ENCODE results near the gene IL16.

DNA sequence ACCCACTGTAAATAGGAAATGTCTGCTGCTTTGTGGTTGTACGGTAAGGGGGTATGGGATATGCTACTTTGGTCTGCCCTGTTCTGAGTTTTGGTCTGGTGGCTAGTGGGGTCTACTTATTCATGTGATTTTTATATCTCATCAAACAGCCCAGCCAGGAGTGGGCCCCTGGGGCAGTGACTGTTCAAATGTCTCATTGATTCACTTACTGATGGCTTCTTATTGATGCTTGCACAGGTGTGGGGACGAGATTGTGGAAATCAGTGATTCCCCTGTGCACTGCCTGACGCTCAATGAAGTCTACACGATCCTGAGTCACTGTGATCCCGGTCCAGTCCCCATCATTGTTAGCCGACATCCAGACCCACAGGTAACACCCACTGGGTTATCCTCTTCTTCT is 88.8 kb downstream of the IL16 start:
- TF ChIP-seq, protein P1, sequence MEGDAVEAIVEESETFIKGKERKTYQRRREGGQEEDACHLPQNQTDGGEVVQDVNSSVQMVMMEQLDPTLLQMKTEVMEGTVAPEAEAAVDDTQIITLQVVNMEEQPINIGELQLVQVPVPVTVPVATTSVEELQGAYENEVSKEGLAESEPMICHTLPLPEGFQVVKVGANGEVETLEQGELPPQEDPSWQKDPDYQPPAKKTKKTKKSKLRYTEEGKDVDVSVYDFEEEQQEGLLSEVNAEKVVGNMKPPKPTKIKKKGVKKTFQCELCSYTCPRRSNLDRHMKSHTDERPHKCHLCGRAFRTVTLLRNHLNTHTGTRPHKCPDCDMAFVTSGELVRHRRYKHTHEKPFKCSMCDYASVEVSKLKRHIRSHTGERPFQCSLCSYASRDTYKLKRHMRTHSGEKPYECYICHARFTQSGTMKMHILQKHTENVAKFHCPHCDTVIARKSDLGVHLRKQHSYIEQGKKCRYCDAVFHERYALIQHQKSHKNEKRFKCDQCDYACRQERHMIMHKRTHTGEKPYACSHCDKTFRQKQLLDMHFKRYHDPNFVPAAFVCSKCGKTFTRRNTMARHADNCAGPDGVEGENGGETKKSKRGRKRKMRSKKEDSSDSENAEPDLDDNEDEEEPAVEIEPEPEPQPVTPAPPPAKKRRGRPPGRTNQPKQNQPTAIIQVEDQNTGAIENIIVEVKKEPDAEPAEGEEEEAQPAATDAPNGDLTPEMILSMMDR (conservative IDR thresholded peaks at IDR 0.05; ENCODE audit: low read length) = no peak
- TF ChIP-seq EZH2phosphoT487 (IDR thresholded peaks at IDR 0.05; ENCODE audit: borderline replicate concordance, low read depth, low read length) = no peak

Data from OCI-LY7 (cell line).